Subcutaneous abdominal adipose tissue (tissue), 5 donors: ENCODE measurements around the gene P2RX5.

ENCODE experiments used
- H3K27ac ChIP-seq: one replicate; pipeline ENCODE4 v1.7.0; 2013; ENCODE audit warnings: low read depth, mild to moderate bottlenecking, inconsistent platforms, low read length, moderate library complexity
- H3K27me3 ChIP-seq, 5 donors: one replicate each; pipeline ENCODE4 v1.7.0; 2013; ENCODE audit warnings: low read length in 5 of 5, inconsistent platforms in 1 of 5; ENCODE audit not compliant: control insufficient read depth in 5 of 5, insufficient read depth in 4 of 5
- H3K36me3 ChIP-seq, 5 donors: one replicate each; pipeline ENCODE4 v1.7.0; 2013; ENCODE audit warnings: low read length in 5 of 5; ENCODE audit not compliant: control insufficient read depth in 5 of 5, insufficient read depth in 5 of 5
- H3K4me1 ChIP-seq, 5 donors: one replicate each; pipeline ENCODE4 v1.7.0; 2013; ENCODE audit warnings: low read length in 5 of 5, mild to moderate bottlenecking in 3 of 5, moderate library complexity in 1 of 5; ENCODE audit not compliant: control insufficient read depth in 5 of 5, insufficient read depth in 5 of 5
- H3K4me3 ChIP-seq, 5 donors: one replicate each; pipeline ENCODE4 v1.7.0; 2013; ENCODE audit warnings: low read length in 5 of 5, low read depth in 1 of 5
- H3K9ac ChIP-seq, 5 donors: one replicate each; pipeline ENCODE4 v1.7.0; 2013; ENCODE audit warnings: low read length in 5 of 5, mild to moderate bottlenecking in 4 of 5, moderate library complexity in 3 of 5
- H3K9me3 ChIP-seq, 5 donors: one replicate each; pipeline ENCODE4 v1.7.0; 2013; ENCODE audit warnings: low read length in 5 of 5; ENCODE audit not compliant: control insufficient read depth in 5 of 5
- donor health status: healthy.
- donor health status: healthy.
- donor health status: healthy.
- donor health status: healthy.
- donor health status: healthy.

Gene P2RX5

GRCh38 chr17:3645310-3645709, 50.6 kb downstream of the P2RX5 start:
- Histone ChIP-seq H3K9ac (no peak overlapping the region), H3K9me3 (no peaks in the 10 kb centered on the region), H3K27me3 (no peaks in the 10 kb centered on the region), H3K4me3 (no peak overlapping the region), H3K27ac (no peak overlapping the region), H3K36me3 (peaks cover 0 to 67% (median 26%) of the 10 kb centered on the region in 5 donors), H3K4me1 (peaks cover 2 to 17% (median 13%) of the 10 kb centered on the region in 5 donors)

GRCh38 chr17:3643889-3644349, 52.0 kb downstream of the P2RX5 start:
- H3K4me3 ChIP-seq = no peak overlapping the region
- H3K9me3 ChIP-seq = no peaks in the 10 kb centered on the region
- H3K36me3 ChIP-seq = peaks cover 0 to 61% (median 27%) of the 10 kb centered on the region in 5 donors
- no peaks in the 10 kb centered on the region for H3K27me3 ChIP-seq
- peaks cover 2 to 17% (median 13%) of the 10 kb centered on the region in 5 donors for H3K4me1 ChIP-seq
- H3K9ac ChIP-seq = no peak overlapping the region
- no peak overlapping the region for H3K27ac ChIP-seq

GRCh38 chr17:3641717-3642486, 54.1 kb downstream of the P2RX5 start:
- H3K9me3 ChIP-seq = no peaks in the 10 kb centered on the region
- H3K4me3 ChIP-seq = no peak overlapping the region
- no peak overlapping the region for H3K27ac ChIP-seq
- peaks cover 0 to 47% (median 24%) of the 10 kb centered on the region in 5 donors for H3K36me3 ChIP-seq
- H3K27me3 ChIP-seq = no peaks in the 10 kb centered on the region
- H3K9ac ChIP-seq = no peak overlapping the region
- H3K4me1 ChIP-seq = peaks cover 0 to 13% (median 12%) of the 10 kb centered on the region in 5 donors

- H3K9me3 ChIP-seq = no peaks in the 10 kb centered on the region
- no peaks in the 10 kb centered on the region for H3K27me3 ChIP-seq
- peaks cover 0 to 47% (median 24%) of the 10 kb centered on the region in 5 donors for H3K36me3 ChIP-seq
- no peak overlapping the region for H3K9ac ChIP-seq
- H3K4me1 ChIP-seq = peaks cover 0 to 19% (median 15%) of the 10 kb centered on the region in 5 donors
- no peak overlapping the region for H3K27ac ChIP-seq
- no peak overlapping the region for H3K4me3 ChIP-seq
These were observed 54.9 kb downstream of the P2RX5 start for GRCh38 chr17:3641014-3641413.

GRCh38 chr17:3639981-3640596, 55.9 kb downstream of the P2RX5 start:
- no peak overlapping the region for H3K27ac ChIP-seq
- peaks cover 0 to 27% (median 21%) of the 10 kb centered on the region in 5 donors for H3K4me1 ChIP-seq
- no peaks in the 10 kb centered on the region for H3K27me3 ChIP-seq
- no peaks in the 10 kb centered on the region for H3K9me3 ChIP-seq
- peak overlapping the region in 3 of 5 donors; percentile 10 to 26 (median 11) for H3K9ac ChIP-seq
- H3K4me3 ChIP-seq = no peak overlapping the region
- H3K36me3 ChIP-seq = peaks cover 0 to 43% (median 21%) of the 10 kb centered on the region in 5 donors

GRCh38 chr17:3636908-3637373, 59.0 kb downstream of the P2RX5 start:
- Histone ChIP-seq H3K27me3 (no peaks in the 10 kb centered on the region), H3K9me3 (no peaks in the 10 kb centered on the region), H3K9ac (peak overlapping the region in 4 of 5 donors; percentile 83 to 93 (median 87)), H3K4me3 (peak overlapping the region; percentile 66 to 97 (median 92)), H3K4me1 (peaks cover 2 to 45% (median 35%) of the 10 kb centered on the region in 5 donors), H3K27ac (peak overlapping the region; percentile 91), H3K36me3 (peaks cover 0 to 26% (median 17%) of the 10 kb centered on the region in 5 donors)

- Histone ChIP-seq H3K9me3 (no peaks in the 10 kb centered on the region), H3K4me1 (peaks cover 2 to 45% (median 33%) of the 10 kb centered on the region in 5 donors), H3K36me3 (peaks cover 0 to 22% (median 13%) of the 10 kb centered on the region in 5 donors)
These were observed 59.6 kb downstream of the P2RX5 start, which contains the start of the genes CTNS and SHPK for GRCh38 chr17:3636154-3636907. Gene CTNS, plus strand, starts transcription at chr17:3636760. Its CDS starts 3,447 bp downstream, at chr17:3640207. Gene SHPK, minus strand, starts transcription at chr17:3636250. Its CDS starts 31 bp downstream, at chr17:3636219.

GRCh38 chr17:3635474-3636153, 60.3 kb downstream of the P2RX5 start:
- peak overlapping the region; percentile 91 for H3K27ac ChIP-seq
- peak overlapping the region; percentile 74 to 97 (median 92) for H3K4me3 ChIP-seq
- H3K9me3 ChIP-seq = no peaks in the 10 kb centered on the region
- peaks cover 0 to 17% (median 8%) of the 10 kb centered on the region in 5 donors for H3K36me3 ChIP-seq
- peaks cover 2 to 45% (median 33%) of the 10 kb centered on the region in 5 donors for H3K4me1 ChIP-seq
- no peaks in the 10 kb centered on the region for H3K27me3 ChIP-seq
- H3K9ac ChIP-seq = peak overlapping the region; percentile 26 to 90 (median 83)

More at GRCh38 chr17:3636154-3636907, 59.6 kb downstream of the P2RX5 start, which contains the start of the genes CTNS and SHPK:
- peak within 1 kb of the TSS; percentile 91 for H3K27ac ChIP-seq
- peak within 1 kb of the TSS; percentile 74 to 97 (median 92) for H3K4me3 ChIP-seq
- no peaks in the 10 kb centered on the region for H3K27me3 ChIP-seq
- H3K9ac ChIP-seq = peak within 1 kb of the TSS; percentile 26 to 93 (median 84)

DNA sequence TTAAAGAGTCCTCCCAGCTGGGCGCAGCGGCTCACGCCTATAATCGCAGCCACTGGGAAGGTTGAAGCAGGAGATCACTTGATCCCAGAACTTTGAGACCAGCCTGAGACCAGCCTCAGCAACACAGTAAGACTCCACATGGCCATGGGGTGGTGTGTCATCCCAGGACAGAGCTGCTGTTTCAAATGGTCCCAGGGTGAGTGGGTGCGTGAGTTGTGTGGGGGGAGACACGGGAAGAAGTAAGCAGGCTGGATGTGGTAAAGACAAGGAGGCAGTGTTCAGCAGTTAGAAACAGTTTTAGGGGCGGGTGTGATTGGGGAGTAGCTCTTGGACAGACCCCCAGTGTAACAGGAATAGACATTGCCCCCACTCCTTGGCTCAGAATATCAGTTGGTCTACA, 63.7 kb downstream of the P2RX5 start:
- Histone ChIP-seq H3K27ac (no peak overlapping the region), H3K36me3 (peaks cover 0 to 32% (median 29%) of the 10 kb centered on the region in 5 donors), H3K27me3 (no peaks in the 10 kb centered on the region), H3K4me1 (peaks cover 2 to 40% (median 29%) of the 10 kb centered on the region in 5 donors), H3K4me3 (no peak overlapping the region), H3K9ac (no peak overlapping the region), H3K9me3 (no peaks in the 10 kb centered on the region)
